Endothelial cell of umbilical vein (primary cell): ENCODE measurements around the gene CPZ. TPM values are rescaled to one million over a fixed set of nuclear protein-coding genes. Genes with fewer than 3 reads are reported as not detected.

Experiments
- BruUV-seq: library from RNA; stranded (reverse); fragments of 400-500 nt; replicated peaks from 2 replicates; lab custom pipeline; 2021; lab: Mats Ljungman, UMichigan
- CTCF ChIA-PET: fragments of 300-600, 350-600 bp; sonication (Branson Sonifier 250); formaldehyde crosslinking; loops from one replicate; lab custom pipeline; 2021; ENCODE audit warnings: antibody characterized with exemption, inconsistent platforms; lab: Charles Lee
- POLR2A ChIA-PET: fragments of 300-600, 350-600 bp; sonication (Branson Sonifier 250); formaldehyde crosslinking; loops from one replicate; lab custom pipeline; 2021; ENCODE audit warnings: antibody characterized with exemption, inconsistent platforms; lab: Charles Lee
- DNase-seq: peaks from one replicate; pipeline ENCODE4 v3.0.0-alpha.2; 2011; ENCODE audit warnings: low read depth, low spot score
- FAIRE-seq: peaks from 2 replicates; lab custom pipeline; 2011; peaks lifted over from hg19 to GRCh38; lab: Jason Lieb, UNC
- H2AFZ ChIP-seq: 2 replicates; pipeline ENCODE4 v1.6.0; 2012; ENCODE audit warnings: low read depth, low read length, control low read depth, inconsistent platforms
- H3K27ac ChIP-seq: 2 replicates; pipeline ENCODE4 v1.5.1; 2011; ENCODE audit warnings: low read depth, mild to moderate bottlenecking, control low read depth, low read length, moderate library complexity; ENCODE audit not compliant: insufficient read depth
- H3K27me3 ChIP-seq, 2 experiments: 2 replicates each; pipeline versions ENCODE4 v1.6.0 to v1.6.1; 2011; ENCODE audit warnings: low read length in 2 of 2, mixed read lengths in 1 of 2; ENCODE audit not compliant: control insufficient read depth in 2 of 2, insufficient read depth in 2 of 2
- H3K36me3 ChIP-seq, 2 experiments: 2 replicates in 1 of 2; 3 replicates in 1 of 2; pipeline ENCODE4 v1.5.1; 2011; ENCODE audit warnings: low read length in 2 of 2, mild to moderate bottlenecking in 1 of 2, moderate library complexity in 1 of 2; ENCODE audit not compliant: control insufficient read depth in 2 of 2, insufficient read depth in 2 of 2; ENCODE audit errors: extremely low read depth in 1 of 2
- H3K4me1 ChIP-seq: 3 replicates; pipeline ENCODE4 v1.5.1; 2011; ENCODE audit warnings: mild to moderate bottlenecking, low read length; ENCODE audit not compliant: control insufficient read depth, insufficient read depth; ENCODE audit errors: extremely low read depth
- H3K4me2 ChIP-seq: 2 replicates; pipeline ENCODE4 v1.6.1; 2011; ENCODE audit warnings: low read length, control low read depth, mixed read lengths; ENCODE audit not compliant: insufficient read depth
- H3K4me3 ChIP-seq, 3 experiments: fragments of 200-600 bp in 1 of 3; sonication (generic), shearing (Covaris generic) in 1 of 3; replicated peaks in 1 of 3; 2 replicates each; pipeline ENCODE4 v1.5.1; 2011 to 2016; ENCODE audit warnings: control low read depth in 3 of 3, low read length in 3 of 3, mild to moderate bottlenecking in 2 of 3, inconsistent platforms in 1 of 3, low read depth in 1 of 3, moderate library complexity in 1 of 3; ENCODE audit not compliant: insufficient read depth in 1 of 3
- H3K79me2 ChIP-seq: 2 replicates; pipeline ENCODE4 v1.6.0; 2012; ENCODE audit warnings: low read length, inconsistent platforms; ENCODE audit not compliant: control insufficient read depth, insufficient read depth
- H3K9ac ChIP-seq: replicated peaks from 2 replicates; pipeline ENCODE3; 2011; ENCODE audit warnings: low read length, control low read depth; ENCODE audit not compliant: insufficient read depth; ENCODE audit errors: extremely low read depth
- H3K9me1 ChIP-seq: replicated peaks from 3 replicates; pipeline ENCODE4 v1.6.0; 2011; ENCODE audit warnings: mild to moderate bottlenecking, low read length; ENCODE audit not compliant: control insufficient read depth, insufficient read depth; ENCODE audit errors: extremely low read depth
- H3K9me3 ChIP-seq: replicated peaks from 2 replicates; pipeline ENCODE4 v1.5.1; 2012; ENCODE audit warnings: low read length, inconsistent platforms; ENCODE audit not compliant: control insufficient read depth, insufficient read depth
- H4K20me1 ChIP-seq: replicated peaks from 2 replicates; pipeline ENCODE3; 2011; ENCODE audit warnings: mild to moderate bottlenecking, low read length; ENCODE audit not compliant: control insufficient read depth, insufficient read depth; ENCODE audit errors: extremely low read depth
- GATA2 ChIP-seq: IDR thresholded peaks from 2 replicates; pipeline ENCODE4 v1.7.0; 2011; ENCODE audit warnings: low read depth, mild to moderate bottlenecking, moderate library complexity, mixed read lengths, low read length; ENCODE audit not compliant: insufficient read length, insufficient read depth
- JUN ChIP-seq: IDR thresholded peaks from 2 replicates; pipeline ENCODE4 v1.6.1; 2011; ENCODE audit warnings: borderline replicate concordance, low read depth; ENCODE audit not compliant: insufficient read length, insufficient read depth
- MYC ChIP-seq: IDR thresholded peaks from one replicate; pipeline ENCODE4 v1.6.1; 2011; ENCODE audit warnings: mild to moderate bottlenecking, low read depth, low read length
- POLR2A ChIP-seq: IDR thresholded peaks from 2 replicates; pipeline ENCODE4 v1.6.1; 2012; ENCODE audit warnings: low read depth, mild to moderate bottlenecking, control low read depth, low read length
- POLR2AphosphoS5 ChIP-seq: IDR thresholded peaks from 2 replicates; pipeline ENCODE4 v1.6.1; 2012; ENCODE audit warnings: low read depth, mild to moderate bottlenecking, control low read depth, low read length, moderate library complexity; ENCODE audit not compliant: insufficient read depth
- dilution Hi-C: fragments of 300-500 bp; cut with MboI; formaldehyde crosslinking; loops from one replicate; pipeline ENCODE4 v1.15.0; 2019; ENCODE audit warnings: low sequenced_read_pairs; ENCODE audit not compliant: extremely low pct_ligation_motif_present
- intact Hi-C: fragments of 100-400 bp; cut with micrococcal nuclease; formaldehyde crosslinking; loops from one replicate; pipeline ENCODE4 v1.10.0; 2022
- polyA plus RNA-seq, 4 experiments: library from polyadenylated mRNA; depleted of rRNA in 3 of 4; stranded (reverse) in 3 of 4; unstranded in 1 of 4; fragments of >200 nt; gene quantifications; 2 replicates each; pipeline versions ENCODE4 v1.2.1 to v1.2.3, GENCODE V29; 2011 to 2012; ENCODE audit warnings: missing spikeins in 1 of 4
- total RNA-seq: library from RNA; stranded (reverse); gene quantifications from 2 replicates; pipeline ENCODE4 v1.2.3, GENCODE V29; 2021
- TF ChIP-seq, protein P1 (sequence below): IDR thresholded peaks from 2 replicates; pipeline ENCODE4 v1.6.1; 2011; ENCODE audit not compliant: insufficient read depth, insufficient read length
- TF ChIP-seq, protein P2 (sequence below), 2 donors: IDR thresholded peaks; 1 replicate in 1 of 2; 2 replicates in 1 of 2; pipeline ENCODE4 v1.5.1; 2011; ENCODE audit warnings: low read length in 2 of 2, mild to moderate bottlenecking in 2 of 2, moderate library complexity in 2 of 2, control low read depth in 1 of 2, inconsistent platforms in 1 of 2, low read depth in 1 of 2; ENCODE audit not compliant: insufficient read depth in 1 of 2; ENCODE audit errors: extremely low read depth in 1 of 2

Gene CPZ
- total and polyA plus RNA-seq, 2 donors (not counting 3 experiments of a cell fraction or from before 2014, with no cell fraction given): not detected

DNA sequence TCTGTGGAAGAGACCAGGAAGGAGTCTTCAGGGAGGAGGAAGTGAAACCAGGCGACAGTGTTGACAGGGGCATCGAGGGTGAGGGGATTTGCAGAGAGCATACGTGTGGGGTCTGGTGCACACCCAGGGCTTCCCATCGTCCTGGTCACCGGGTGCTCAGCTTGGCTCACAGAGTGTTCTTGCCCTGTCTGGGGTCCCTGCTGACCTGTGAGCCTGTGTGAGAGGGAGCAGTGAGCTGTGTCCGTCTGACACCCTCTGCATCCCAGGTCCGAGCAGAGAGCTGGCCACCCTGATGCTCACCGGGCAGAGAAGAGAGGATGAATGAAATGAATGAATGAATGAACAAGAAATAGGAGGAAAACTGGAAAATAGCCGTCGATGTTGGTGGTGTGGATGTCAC is 46.5 kb downstream of the CPZ start:
- DNase-seq: no peak
- intact Hi-C loops: no loop called here
- H3K27ac ChIP-seq: no peak overlapping the region
- no peak overlapping the region for H3K4me3 ChIP-seq
- FAIRE-seq: no peak
- H2AFZ ChIP-seq: no peak overlapping the region
- no peak overlapping the region for H3K9ac ChIP-seq
- BruUV-seq: no TSS peak
- H3K27me3 ChIP-seq: no peaks in the 10 kb centered on the region
- H3K9me1 ChIP-seq: no peaks in the 10 kb centered on the region
- H3K36me3 ChIP-seq: no peaks in the 10 kb centered on the region
- no peaks in the 10 kb centered on the region for H3K4me1 ChIP-seq
- H3K9me3 ChIP-seq: no peaks in the 10 kb centered on the region
- dilution Hi-C loops: no loop called here
- no peaks in the 10 kb centered on the region for H3K79me2 ChIP-seq
- POLR2A ChIA-PET: no interaction called here
- no peaks in the 10 kb centered on the region for H4K20me1 ChIP-seq
- no peak overlapping the region for H3K4me2 ChIP-seq
- TF ChIP-seq MYC (no peak), POLR2A (no peak)
- TF ChIP-seq, protein P1, sequence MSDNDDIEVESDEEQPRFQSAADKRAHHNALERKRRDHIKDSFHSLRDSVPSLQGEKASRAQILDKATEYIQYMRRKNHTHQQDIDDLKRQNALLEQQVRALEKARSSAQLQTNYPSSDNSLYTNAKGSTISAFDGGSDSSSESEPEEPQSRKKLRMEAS: no peak
- CTCF ChIA-PET: no interaction called here

DNA sequence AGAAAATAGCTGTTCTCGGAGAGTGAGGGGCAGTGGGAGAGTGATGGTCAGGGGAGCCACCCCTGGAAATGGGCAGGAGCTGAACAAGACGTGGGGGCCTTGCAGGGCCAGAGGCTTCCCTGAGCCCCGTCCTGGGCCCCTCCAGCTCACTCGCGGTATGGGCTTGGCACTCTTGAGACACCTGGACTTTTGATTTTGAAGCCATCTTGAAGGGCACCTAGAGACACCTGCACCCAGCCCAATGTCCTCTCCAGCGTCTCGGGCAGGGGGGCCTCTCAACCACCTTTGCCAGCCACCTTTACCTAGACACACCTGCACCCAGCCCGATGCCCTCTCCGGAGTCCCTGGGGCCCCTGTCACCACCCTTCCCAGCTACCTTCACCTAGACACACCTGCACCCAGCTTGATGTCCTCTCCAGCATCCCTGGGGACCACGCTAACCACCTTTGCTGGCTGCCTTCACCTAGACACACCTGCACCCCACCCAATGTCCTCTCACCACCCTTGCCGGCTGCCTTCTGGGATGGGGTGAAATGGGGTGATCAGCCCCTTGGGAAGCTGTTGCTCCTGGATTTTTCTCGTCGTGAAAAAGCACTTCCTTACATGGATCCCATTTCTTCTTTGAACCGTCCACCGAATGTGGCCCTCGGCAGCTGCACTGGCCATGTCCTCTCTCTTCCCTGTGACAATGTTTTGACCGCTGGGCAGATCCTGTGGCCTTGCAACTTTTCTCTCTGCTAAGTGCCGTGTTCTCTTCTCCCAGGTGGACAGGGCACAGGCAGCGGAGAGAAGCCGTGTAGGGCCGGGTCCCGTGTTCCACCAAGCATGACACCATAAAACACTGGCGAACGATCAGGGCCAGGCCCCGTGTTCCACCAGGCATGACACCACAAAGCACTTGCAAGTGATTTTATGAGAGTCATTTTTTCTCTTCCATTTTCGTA is 47.5 kb downstream of the CPZ start:
- Histone ChIP-seq H2AFZ (no peak overlapping the region), H3K4me1 (no peaks in the 10 kb centered on the region), H4K20me1 (no peaks in the 10 kb centered on the region), H3K27me3 (no peaks in the 10 kb centered on the region), H3K36me3 (no peaks in the 10 kb centered on the region), H3K9ac (no peak overlapping the region), H3K4me2 (no peak overlapping the region), H3K4me3 (no peak overlapping the region), H3K9me1 (no peaks in the 10 kb centered on the region), H3K27ac (no peak overlapping the region), H3K79me2 (no peaks in the 10 kb centered on the region), H3K9me3 (no peaks in the 10 kb centered on the region)
- dilution Hi-C loops: no loop called here
- DNase-seq: no peak
- BruUV-seq: no TSS peak
- ChIA-PET POLR2A (no interaction called here), CTCF (no interaction called here)
- FAIRE-seq: no peak
- intact Hi-C loops: no loop called here
- no peak for TF ChIP-seq MYC
- TF ChIP-seq, protein P1: no peak
- TF ChIP-seq POLR2A: no peak
- TF ChIP-seq JUN: no peak
- no peak for TF ChIP-seq POLR2AphosphoS5
- TF ChIP-seq, protein P2, sequence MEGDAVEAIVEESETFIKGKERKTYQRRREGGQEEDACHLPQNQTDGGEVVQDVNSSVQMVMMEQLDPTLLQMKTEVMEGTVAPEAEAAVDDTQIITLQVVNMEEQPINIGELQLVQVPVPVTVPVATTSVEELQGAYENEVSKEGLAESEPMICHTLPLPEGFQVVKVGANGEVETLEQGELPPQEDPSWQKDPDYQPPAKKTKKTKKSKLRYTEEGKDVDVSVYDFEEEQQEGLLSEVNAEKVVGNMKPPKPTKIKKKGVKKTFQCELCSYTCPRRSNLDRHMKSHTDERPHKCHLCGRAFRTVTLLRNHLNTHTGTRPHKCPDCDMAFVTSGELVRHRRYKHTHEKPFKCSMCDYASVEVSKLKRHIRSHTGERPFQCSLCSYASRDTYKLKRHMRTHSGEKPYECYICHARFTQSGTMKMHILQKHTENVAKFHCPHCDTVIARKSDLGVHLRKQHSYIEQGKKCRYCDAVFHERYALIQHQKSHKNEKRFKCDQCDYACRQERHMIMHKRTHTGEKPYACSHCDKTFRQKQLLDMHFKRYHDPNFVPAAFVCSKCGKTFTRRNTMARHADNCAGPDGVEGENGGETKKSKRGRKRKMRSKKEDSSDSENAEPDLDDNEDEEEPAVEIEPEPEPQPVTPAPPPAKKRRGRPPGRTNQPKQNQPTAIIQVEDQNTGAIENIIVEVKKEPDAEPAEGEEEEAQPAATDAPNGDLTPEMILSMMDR (IDR thresholded peaks at IDR 0.05; ENCODE audit: extremely low read depth in 1 of 2, insufficient read depth in 1 of 2, low read depth in 1 of 2, low read length in 2 of 2): no peak
- no peak for TF ChIP-seq GATA2
